ENCODE data around the gene ACTN3. TPM values are rescaled to one million over a fixed set of nuclear protein-coding genes. Genes with fewer than 3 reads are reported as not detected.

The ACTN3 gene
- total RNA-seq, 1 experiment from 2014 or later: not detected

DNA sequence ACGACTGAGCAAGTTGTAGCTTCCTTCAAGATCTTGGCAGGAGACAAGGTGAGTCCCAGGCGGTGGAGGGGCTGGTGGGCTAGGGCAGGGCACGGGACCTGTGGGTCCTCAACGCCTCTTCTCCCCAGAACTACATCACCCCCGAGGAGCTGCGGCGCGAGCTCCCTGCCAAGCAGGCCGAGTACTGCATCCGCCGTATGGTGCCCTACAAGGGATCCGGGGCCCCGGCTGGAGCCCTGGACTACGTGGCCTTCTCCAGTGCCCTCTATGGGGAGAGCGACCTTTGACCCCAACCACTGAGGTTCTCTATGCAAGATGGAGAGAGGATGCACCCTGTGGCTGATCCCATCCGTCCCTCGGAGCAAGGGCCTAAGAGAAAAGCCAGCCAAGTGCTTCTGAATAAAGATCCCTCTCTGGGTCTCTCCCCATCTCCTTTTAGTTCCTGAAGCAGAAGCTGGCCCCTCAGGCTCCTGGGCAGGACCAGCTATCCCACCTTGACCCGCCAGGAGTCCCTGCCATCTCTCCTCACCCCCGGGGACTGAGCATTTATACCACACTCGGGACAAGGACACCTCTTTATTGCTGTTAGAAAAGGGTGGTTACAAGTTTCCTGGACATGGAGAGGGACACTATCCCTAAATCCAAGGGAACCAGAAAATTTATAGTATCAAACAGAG lies 16.3 kb downstream of the ACTN3 start:
- intact Hi-C loops (cut with micrococcal nuclease): no loop called here
- no peak for DNase-seq (ENCODE audit: unreplicated experiment)
- Mint-ChIP-seq H3K4me3 (ENCODE audit: unreplicated experiment) (no peak overlapping the region), H3K36me3 (ENCODE audit: insufficient read depth, unreplicated experiment) (no peaks in the 10 kb centered on the region), H3K9me3 (ENCODE audit: unreplicated experiment) (no peaks in the 10 kb centered on the region), H3K27ac (ENCODE audit: low read depth, unreplicated experiment) (no peak overlapping the region), H3K4me1 (ENCODE audit: insufficient read depth, unreplicated experiment) (no peaks in the 10 kb centered on the region), H3K27me3 (ENCODE audit: insufficient read depth, unreplicated experiment) (no peaks in the 10 kb centered on the region)
- ChIA-PET POLR2A (interaction anchor here (0.6 to 2.4 kb wide), 2 partner anchors 13 to 54 kb away, joined by 3 to 8 read pairs; partner anchors contain the start of gene RBM14), CTCF (interaction anchor here (0.5 to 1.0 kb wide), 4 partner anchors 17 to 1110 kb away, joined by 3 to 5 read pairs (median 3); no protein-coding TSS in a partner anchor)
- TF ChIP-seq, protein P1, sequence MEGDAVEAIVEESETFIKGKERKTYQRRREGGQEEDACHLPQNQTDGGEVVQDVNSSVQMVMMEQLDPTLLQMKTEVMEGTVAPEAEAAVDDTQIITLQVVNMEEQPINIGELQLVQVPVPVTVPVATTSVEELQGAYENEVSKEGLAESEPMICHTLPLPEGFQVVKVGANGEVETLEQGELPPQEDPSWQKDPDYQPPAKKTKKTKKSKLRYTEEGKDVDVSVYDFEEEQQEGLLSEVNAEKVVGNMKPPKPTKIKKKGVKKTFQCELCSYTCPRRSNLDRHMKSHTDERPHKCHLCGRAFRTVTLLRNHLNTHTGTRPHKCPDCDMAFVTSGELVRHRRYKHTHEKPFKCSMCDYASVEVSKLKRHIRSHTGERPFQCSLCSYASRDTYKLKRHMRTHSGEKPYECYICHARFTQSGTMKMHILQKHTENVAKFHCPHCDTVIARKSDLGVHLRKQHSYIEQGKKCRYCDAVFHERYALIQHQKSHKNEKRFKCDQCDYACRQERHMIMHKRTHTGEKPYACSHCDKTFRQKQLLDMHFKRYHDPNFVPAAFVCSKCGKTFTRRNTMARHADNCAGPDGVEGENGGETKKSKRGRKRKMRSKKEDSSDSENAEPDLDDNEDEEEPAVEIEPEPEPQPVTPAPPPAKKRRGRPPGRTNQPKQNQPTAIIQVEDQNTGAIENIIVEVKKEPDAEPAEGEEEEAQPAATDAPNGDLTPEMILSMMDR (IDR thresholded peaks at IDR 0.05; ENCODE audit: unreplicated experiment): no peak
- BruUV-seq (replicated peaks): no TSS peak

DNA sequence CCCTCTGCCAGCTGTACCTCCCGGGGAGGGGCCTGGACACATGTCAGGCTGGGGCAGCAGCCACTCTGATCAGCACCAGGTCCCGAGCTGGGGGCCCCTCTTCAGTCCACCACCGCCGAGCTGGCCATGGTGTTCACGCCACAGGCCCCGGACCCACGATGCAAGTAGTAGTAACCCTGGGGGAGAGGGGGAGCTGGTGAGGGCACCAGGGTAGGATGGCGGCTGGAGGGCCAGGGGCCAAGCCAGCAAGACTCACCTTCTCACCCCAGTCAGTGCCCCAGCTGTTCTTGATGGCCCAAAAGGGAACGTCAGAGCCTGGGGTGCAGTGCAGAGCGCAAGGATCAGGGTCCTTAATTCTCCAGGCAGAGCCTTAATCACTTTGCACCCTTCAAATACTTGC lies 17.1 kb downstream of the ACTN3 start:
- ChIA-PET POLR2A (interaction anchor here (0.6 kb wide), 2 partner anchors 14 to 427 kb away, joined by 3 read pairs; no protein-coding TSS in a partner anchor), CTCF (interaction anchor here (1.0 kb wide), 1 partner anchor 16 kb away, joined by 3 read pairs; no protein-coding TSS in a partner anchor)
- DNase-seq (ENCODE audit: unreplicated experiment): no peak
- Mint-ChIP-seq H3K36me3 (ENCODE audit: insufficient read depth, unreplicated experiment) (no peaks in the 10 kb centered on the region), H3K9me3 (ENCODE audit: unreplicated experiment) (no peaks in the 10 kb centered on the region), H3K27me3 (ENCODE audit: insufficient read depth, unreplicated experiment) (no peaks in the 10 kb centered on the region), H3K4me1 (ENCODE audit: insufficient read depth, unreplicated experiment) (peaks cover 4% of the 10 kb centered on the region), H3K4me3 (ENCODE audit: unreplicated experiment) (no peak overlapping the region), H3K27ac (ENCODE audit: low read depth, unreplicated experiment) (no peak overlapping the region)
- BruUV-seq (replicated peaks): no TSS peak
- TF ChIP-seq, protein P1 (IDR thresholded peaks at IDR 0.05; ENCODE audit: unreplicated experiment): no peak
- intact Hi-C loops (cut with micrococcal nuclease): no loop called here

DNA sequence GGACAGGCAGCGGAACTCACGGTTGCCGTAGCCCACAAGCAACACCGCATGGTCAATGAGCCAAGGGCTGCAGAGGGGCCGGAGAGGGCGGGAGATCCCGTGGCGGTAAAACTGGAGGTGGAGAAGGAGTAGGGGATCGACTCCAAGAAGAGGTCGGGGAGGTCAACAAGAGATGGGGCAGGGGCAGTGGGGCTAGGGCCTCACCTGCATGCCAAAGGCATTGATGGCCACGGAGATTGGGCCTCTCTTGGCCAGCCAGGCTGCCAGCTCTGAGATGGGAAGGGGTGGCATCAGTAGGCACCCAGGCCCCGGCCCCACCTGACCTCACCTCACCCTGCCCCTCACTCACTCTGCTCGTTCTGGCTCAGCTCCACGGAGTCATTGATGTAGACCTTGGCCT lies 17.8 kb downstream of the ACTN3 start:
- peaks cover 7% of the 10 kb centered on the region for H3K4me1 Mint-ChIP-seq (ENCODE audit: insufficient read depth, unreplicated experiment)

DNA sequence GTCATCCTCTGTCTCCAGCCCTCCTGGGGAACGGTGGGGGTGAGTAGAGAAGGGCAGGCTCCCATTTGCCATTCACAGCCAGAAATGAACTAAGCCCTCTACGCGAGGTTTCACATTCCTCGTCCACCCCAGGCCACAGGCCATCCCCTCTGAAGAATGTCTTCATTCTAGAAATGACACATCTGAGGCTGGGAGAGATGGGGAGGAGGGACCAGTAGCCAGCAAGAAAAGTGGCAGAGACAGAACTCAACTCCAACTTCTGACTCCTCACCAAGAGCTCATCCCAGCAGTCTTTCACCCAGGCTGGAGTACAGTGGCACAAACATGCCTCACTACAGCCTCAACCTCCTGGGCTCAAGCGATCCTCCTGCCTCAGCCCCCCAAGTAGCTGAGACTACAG lies 18.3 kb downstream of the ACTN3 start:
- Mint-ChIP-seq H3K27ac (ENCODE audit: low read depth, unreplicated experiment) (no peak overlapping the region), H3K4me3 (ENCODE audit: unreplicated experiment) (no peak overlapping the region), H3K4me1 (ENCODE audit: insufficient read depth, unreplicated experiment) (peaks cover 7% of the 10 kb centered on the region), H3K36me3 (ENCODE audit: insufficient read depth, unreplicated experiment) (no peaks in the 10 kb centered on the region), H3K27me3 (ENCODE audit: insufficient read depth, unreplicated experiment) (no peaks in the 10 kb centered on the region), H3K9me3 (ENCODE audit: unreplicated experiment) (no peaks in the 10 kb centered on the region)
- no TSS peak for BruUV-seq (replicated peaks)
- intact Hi-C loops (cut with micrococcal nuclease): no loop called here
- no peak for DNase-seq (ENCODE audit: unreplicated experiment)
- TF ChIP-seq, protein P1 (IDR thresholded peaks at IDR 0.05; ENCODE audit: unreplicated experiment): no peak
- CTCF ChIA-PET: interaction anchor here (0.6 kb wide), 1 partner anchor 13 kb away, joined by 3 read pairs; no protein-coding TSS in a partner anchor
- POLR2A ChIA-PET: no interaction called here

More for the DNA sequence above, 17.8 kb downstream of the ACTN3 start:
- Mint-ChIP-seq H3K36me3 (ENCODE audit: insufficient read depth, unreplicated experiment) (no peaks in the 10 kb centered on the region), H3K4me3 (ENCODE audit: unreplicated experiment) (no peak overlapping the region), H3K9me3 (ENCODE audit: unreplicated experiment) (no peaks in the 10 kb centered on the region), H3K27me3 (ENCODE audit: insufficient read depth, unreplicated experiment) (no peaks in the 10 kb centered on the region), H3K27ac (ENCODE audit: low read depth, unreplicated experiment) (no peak overlapping the region)
- ChIA-PET CTCF (no interaction called here), POLR2A (no interaction called here)
- no TSS peak for BruUV-seq (replicated peaks)
- intact Hi-C loops (cut with micrococcal nuclease): no loop called here
- TF ChIP-seq, protein P1 (IDR thresholded peaks at IDR 0.05; ENCODE audit: unreplicated experiment): no peak
- no peak for DNase-seq (ENCODE audit: unreplicated experiment)
